HT-29 (cell line): Measurements from ENCODE around the gene EML6. TPM values are rescaled to one million over a fixed set of nuclear protein-coding genes. Genes with fewer than 3 reads are reported as not detected.
A peak's percentile ranks its signal among the peaks of the same experiment; 100 is the strongest.

Experiments used
- DNase-seq: peaks from one replicate; pipeline ENCODE4 v3.0.0-alpha.2; 2015; ENCODE audit warnings: low spot score
- total RNA-seq: library from RNA; depleted of rRNA; stranded (reverse); fragments of >200 nt; shearing (Covaris generic); gene quantifications from 2 replicates; pipeline ENCODE4 v1.2.3, GENCODE V29; 2014

The EML6 gene
- total RNA-seq, 1 experiment from 2014 or later, result 3.0 TPM

DNA sequence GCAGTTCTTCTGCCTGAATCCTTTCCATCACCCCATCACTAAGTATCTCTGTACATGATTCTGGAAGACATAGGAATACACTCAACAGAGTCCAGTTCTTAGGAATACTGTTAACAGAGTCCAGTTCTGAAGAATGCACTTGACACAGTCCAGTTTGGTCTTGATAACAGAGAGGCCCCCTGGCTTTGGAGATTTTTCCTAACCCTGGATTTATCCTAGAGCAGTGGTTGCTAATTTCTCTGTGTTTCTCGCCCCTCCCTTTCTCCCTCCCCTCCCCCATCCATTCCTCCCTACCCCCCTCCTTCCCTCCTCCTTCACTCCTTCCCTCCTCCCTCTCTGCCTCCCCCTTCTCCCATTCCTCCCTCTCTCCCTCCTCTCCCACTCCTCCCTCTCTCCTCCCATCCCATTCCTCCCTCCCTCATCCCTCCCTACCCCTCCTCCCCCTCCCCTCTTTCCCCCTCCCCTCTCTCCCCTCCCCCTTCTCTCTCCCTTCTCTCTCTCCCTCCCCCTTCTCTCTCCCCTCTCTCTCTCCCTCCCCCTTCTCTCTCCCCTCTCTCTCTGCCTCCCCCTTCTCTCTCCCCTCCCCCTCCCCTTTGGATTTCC lies 221.4 kb downstream of the EML6 start:
- DNase-seq, result no peak

DNA sequence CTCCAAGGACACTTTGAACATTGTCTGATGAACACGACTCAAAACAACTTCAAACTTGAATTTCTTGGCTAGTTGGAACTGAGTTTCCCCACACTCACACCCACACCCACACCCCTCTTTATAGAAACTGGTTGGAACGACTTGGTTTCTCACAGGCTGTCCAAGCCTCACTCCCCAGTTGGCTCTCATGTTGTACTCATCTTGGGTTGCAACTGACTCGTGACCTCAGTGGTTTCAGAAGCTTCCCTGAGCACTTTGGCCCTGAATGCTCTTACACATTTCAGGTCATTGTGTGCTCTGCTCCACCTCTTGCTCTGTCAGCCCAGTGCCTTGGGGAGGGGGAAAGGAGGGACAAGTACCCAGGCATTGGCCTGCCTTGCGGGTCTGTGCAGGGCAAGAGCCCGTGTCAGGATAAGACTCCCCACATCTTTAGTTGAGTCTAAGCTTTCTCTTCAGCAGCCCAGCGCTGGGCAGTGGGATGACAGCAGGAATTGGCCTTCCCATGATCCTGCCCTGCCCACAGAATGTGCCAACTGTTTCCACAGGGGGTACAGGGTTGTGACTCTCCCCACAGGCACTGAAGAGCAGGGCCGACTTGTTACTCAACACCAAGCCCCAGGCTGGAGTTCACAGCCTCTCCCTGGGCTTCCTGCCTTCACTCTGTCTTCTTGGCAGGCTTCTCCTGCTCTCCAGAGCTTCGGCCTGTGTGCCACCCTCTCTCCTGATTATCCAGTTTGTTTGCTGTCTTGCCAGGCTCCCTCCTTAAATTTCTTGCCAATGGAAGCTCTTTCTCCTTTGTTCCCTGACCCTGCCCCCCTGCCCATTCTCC lies 222.1 kb downstream of the EML6 start:
- no peak for DNase-seq

DNA sequence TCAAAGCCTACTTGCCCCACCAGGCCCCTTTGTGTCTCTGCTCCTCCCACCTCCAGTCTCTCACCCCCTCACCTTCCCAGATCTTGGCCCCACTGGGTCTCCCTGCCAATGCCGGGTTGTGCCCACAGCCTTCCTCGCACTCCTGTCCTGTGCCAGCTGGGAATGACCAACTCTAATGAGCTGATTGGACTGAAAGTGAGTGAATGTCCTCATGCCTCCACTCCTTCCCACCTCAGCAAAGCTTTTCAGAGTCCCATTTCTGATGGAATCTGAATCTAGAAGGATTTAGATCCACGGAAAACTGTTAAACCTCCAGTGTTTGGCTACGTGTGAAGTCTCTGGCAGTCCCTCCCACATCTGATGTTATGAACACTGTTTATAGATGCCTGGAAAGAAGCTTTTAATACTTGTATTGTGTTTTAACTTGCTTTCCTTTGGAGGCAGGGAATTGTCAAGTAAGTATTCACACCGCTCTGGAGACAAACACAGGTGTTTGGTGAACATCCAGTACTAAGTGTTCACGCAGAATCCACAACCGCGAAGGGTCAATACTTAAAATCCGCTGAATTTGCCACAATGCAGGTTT lies 222.9 kb downstream of the EML6 start:
- DNase-seq, result no peak

DNA sequence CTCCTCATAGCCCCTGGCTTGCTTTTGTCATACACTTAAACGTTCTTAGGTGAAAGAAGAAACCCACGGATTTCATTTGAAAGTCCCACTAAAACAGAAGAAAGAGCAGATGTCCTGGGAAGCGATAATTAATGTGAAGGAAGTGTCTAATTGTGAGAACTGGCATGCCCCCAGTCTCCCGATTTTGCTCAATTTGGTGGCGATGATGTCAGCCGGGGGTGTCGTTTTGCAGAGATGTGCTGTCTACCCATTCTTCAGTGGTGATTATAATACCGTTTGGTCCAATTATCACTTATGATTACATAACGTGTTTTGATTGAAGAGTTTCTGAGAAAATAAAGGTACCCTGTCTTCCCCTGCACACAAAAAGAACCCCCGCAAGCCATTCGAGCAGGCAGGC lies 223.7 kb downstream of the EML6 start:
- DNase-seq, result no peak

DNA sequence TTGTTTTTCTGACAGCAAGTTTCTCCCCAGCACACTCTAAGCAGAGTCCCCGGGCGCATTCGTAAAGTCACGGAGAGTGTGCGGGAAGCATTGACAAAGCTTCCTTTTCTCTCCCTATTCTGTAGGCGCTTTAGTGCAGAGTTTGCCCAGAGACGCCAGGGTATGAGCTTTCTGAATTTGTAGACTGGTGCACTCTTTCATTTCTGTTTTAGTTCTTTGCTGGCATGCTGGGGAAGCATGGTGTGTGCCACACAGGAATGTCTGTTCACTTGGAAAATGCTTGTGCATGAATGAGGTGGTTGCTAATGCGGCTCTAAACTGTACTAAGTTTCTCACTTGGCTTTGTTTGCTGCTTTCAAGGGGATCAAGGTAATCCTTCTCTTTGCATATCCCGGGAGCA lies 224.2 kb downstream of the EML6 start:
- DNase-seq, result no peak

DNA sequence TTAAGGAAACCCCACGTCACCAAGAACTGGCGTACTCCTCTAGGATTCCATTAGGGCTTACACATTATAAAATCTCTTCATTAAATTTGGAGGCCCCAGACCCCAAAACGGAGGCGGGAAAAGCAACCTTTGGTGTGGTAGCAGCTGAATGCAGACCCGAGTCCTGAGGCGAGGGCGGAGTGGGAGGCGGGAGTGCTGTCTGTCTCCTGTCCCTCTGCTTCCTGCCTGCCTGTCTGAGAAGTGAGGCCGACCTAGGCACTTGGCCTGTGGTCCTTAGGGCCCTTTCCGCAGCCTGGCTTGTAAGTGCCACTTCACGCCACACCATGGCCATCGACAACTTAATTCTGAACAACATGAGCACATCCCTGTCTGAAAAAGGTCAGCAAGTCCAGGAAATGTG lies 224.7 kb downstream of the EML6 start:
- DNase-seq, result no peak

DNA sequence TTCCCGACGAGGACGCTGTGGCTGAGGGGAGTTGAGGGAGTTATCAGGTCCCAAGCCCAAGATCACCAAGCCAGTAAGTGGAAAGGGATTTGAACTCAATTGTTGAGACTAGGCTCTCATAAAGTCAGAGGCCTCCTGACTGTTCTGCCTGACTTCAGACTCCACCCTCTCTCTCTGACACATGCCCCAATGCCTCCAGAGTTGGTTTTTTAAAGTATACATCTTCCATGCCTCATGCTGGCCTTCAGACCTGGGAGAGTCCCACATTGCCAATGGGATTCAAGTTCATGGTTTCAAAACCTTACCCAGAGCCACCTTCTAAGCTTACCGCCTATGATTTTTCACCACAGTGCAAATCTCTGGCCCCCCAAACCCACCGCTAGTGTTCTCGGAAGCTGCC lies 226.0 kb downstream of the EML6 start:
- no peak for DNase-seq

DNA sequence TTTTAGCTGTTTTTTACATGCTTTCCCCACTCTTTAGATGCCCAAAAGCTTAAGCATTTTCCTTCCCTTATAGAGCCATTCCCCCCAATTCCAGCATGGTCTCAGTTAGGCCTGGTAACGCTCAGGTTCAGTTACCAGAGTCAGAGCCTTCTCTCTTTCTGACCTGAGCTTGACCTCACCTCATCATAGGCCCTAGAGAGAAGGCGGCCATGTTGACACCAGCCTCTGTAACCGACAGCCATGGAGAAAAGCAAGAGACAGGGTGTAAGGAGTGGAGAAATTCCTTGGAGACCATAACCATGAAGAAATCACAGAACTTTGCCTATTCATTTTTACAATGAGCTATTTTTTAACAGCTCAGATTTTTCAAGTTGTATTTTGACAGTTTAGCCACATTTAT lies 227.3 kb downstream of the EML6 start:
- no peak for DNase-seq

DNA sequence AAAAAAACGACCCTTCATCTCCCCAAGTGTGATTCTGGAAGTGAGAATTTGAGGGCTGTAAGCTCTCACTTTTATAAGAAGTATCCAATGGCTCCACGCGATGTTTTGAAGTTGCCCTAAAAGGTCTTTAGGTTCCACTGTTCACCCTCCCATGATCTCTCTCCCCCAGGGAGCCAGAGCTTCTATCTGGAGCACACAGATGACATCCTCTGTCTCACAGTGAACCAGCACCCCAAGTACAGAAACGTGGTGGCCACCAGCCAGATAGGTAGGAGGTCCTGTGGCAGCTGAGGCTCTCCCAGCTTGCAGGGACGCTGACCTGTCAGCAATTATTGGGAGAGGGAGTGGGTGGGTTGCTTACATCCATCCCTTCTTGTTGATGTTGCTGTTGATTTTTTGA lies 229.0 kb downstream of the EML6 start:
- DNase-seq, result no peak

DNA sequence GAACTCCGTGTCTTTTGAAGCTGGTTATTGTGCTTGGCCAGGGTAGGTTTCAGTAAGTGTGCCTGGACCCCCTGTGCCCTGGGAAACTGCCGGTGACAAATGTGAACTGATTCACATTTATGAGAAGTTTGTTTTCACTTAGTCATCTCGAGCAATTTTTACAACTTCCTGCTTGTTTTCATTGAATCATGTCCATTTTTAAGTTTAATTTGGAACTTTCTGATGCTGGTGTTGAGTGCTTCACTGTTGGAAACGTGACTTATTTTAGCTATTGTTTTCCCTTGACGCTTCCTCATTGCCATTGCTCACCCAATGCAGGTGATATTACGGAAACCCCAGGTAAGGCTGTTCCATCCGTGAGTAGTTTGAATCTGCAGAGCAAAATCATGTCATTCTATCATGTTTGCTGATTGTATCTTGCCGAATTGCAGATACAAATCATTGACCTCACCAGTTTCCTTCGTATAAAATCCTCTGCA lies 229.6 kb downstream of the EML6 start:
- peak; percentile 73 for DNase-seq

DNA sequence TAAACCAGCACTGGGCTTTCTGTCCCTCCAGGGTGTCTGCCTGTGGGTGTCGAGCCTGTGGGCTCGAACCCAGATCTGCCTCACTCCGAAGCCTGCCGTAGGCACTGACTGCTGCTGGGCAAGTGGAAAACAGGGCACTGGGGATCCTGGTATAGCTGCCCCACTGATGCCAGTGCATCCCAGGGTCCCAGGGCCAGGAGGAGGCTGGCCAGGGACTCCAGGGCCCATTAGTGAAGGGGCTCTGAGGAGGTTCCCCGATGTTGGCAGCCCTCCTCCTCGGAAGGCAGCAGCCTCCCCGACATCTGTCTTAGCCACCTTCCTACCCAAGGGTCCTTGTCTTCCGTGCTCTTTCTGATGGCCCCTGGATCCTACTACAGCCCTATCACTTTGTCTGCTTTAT lies 230.7 kb downstream of the EML6 start:
- DNase-seq, result no peak

DNA sequence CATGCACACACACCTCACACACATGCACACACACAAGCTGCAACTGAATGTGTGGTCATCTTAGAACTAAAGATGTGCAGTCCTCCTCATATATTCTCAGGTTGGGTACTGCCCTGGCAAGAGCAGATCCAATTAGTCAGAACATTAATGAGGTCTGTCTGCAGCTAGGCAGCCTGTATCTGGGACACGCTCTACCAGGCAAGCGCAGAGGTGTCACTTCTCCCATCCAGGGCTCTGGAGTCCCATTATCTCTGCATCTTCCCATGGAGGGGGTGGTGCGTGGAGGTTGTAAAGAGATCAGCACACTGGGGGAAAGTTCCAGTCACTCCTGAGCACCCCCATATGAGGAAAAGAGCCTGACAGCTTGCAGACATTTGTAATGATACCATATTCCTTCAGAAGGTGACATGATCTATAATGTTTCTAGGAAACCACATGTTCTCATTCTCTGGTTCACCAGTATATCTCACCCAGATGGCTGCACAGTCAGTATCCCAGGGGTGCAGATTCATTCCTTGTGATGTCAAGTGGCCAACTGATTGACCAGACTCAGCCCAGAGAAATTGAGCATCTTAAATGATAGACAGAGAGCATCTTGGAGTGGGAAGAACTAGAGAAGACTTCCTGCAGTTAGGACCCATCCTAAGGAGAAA lies 231.4 kb downstream of the EML6 start:
- no peak for DNase-seq

DNA sequence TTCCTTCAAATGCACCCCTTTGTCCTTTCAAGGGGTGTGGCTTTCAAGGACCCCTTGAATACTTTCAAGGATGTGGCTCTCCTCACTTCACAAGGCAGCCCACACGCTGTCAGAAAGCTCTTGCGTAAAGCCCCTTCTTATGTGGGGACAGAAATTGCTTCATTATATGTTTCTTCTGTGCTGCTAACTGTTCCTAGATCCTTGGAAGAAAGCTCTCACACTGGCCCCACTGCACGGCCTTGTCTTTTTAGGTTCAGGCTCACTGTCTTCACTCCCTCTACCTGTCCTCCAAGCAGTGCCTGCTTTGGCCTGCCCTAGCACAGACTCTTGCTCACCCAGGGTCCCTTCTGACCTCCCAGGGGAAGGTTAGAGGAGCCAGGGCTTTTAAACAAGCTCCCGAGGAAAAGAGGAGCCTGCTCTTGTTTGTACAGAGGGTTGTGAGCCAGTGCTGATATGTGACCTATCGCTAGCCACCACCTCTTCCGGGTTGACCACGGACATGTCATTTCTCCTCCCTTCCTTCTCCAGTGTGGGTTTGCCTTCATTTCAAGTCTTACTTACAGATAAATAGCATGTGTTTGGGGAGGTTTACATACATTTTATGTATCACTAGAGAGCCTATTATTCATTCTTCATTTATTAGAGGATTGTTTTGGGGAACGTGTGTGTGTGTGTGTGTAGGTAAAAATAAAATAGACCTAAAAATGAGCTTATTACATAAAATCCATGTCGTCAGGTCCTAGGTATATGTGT lies 232.1 kb downstream of the EML6 start:
- no peak for DNase-seq

DNA sequence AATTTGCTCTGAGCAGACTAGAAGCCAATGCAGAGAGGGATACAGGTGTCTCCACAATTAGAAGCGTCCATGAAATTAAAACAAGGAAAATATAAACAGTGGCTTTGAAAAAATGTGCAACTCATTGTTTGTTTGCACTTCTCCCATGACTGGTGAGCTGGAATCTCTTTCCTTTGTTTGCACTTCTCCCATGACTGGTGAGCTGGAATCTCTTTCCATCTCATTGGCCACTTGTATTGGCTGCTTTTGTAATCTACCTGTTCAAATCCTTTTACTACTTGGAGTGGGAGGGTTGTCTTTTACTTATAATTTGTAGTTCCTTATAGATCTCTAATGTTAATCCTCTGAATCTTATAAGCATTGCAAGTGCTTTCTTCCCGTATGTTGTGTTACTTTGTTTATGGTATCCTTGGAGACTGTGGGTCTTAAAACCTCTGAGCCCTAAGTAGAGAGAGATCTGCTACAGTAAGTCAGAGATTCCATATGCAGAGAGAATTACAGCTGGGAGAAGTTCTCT lies 232.7 kb downstream of the EML6 start:
- DNase-seq, result peak; percentile 79

DNA sequence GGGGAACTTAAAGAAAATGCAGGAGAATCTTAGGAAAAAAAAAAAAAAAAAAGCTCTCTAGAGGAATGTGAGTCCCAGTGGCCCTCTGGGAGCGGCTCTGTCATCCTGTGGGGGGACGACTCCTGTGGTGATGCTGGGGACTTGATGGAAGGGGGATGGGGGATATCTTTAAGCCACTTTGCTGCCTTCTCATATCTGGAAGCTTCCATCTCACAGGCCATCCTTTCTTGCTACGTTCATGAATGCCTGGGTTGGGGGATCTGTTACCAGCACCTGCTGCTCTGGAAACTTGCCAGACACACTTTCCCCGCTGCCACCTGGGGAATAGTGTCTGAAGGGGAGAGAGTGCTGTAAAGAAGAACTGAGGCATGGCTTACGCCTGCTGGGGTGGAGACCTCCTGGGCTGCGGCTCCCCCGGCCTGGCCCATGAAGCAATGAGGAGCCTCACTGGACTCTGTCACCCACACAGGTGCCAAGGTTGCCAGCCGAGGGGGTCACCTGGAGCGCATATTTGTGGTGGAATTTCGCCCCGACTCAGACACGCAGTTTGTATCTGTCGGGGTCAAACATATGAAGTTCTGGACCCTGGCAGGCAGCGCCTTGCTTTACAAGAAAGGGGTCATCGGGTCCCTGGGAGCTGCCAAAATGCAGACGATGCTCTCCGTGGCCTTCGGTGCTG lies 234.0 kb downstream of the EML6 start:
- no peak for DNase-seq

DNA sequence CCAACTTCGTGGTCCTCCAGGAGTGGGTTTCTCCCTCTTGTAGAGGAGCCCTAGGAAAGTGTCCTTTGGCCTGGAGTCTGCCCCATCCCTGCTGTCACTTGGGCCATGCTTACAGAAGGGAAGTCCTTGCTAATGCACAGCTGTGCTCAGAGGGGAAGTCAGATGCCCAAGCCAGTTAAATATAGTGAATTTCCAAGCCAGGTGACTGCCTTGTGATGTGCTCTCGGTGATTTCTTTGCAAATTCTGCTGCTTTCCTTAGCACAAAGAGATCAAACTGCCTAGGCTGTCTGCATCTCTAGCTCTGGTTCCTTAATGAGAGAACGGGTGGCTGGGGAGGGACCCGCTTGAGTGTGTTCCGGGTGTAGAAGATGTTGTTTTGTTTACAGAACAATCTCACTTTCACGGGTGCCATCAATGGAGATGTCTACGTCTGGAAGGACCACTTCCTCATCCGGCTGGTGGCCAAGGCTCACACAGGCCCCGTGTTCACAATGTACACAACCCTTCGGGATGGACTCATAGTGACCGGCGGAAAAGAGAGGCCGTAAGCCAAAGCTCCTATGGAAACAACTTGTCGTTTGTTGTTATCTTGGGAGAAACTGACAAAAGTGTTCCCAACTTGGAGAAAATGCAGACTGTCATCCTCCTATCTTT lies 235.4 kb downstream of the EML6 start:
- no peak for DNase-seq

DNA sequence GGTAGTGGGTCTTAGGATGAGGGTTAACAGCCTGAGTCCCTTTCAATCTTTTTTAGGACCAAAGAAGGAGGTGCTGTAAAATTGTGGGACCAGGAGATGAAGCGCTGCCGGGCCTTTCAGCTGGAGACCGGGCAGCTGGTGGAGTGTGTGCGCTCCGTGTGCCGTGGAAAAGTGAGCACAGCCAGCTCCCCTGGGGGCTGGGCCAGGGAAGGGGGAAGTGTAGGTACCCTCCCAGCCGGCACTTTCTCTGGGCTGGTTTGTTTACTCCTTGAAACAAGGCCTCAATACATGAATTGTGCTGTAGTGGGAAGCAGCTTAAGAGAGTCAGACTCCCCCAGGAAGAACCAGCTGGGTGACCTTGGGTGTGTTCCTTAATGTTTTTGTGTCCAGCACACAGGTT lies 236.7 kb downstream of the EML6 start:
- DNase-seq, result no peak

DNA sequence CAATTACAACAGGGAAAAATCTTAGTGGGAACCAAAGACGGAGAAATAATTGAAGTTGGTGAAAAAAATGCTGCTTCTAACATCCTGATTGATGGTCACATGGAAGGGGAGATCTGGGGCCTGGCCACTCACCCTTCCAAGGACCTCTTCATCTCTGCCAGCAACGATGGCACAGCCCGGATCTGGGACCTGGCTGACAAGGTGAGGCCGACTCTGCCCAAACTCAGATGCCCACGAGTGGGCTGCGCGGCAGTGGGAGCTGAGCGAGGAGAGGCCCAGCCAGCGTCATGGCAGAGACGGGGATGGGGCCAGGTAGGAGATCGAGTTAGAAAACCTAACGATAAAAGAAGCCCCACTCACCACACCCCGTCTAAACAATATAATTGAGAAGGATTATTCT lies 239.0 kb downstream of the EML6 start:
- no peak for DNase-seq

DNA sequence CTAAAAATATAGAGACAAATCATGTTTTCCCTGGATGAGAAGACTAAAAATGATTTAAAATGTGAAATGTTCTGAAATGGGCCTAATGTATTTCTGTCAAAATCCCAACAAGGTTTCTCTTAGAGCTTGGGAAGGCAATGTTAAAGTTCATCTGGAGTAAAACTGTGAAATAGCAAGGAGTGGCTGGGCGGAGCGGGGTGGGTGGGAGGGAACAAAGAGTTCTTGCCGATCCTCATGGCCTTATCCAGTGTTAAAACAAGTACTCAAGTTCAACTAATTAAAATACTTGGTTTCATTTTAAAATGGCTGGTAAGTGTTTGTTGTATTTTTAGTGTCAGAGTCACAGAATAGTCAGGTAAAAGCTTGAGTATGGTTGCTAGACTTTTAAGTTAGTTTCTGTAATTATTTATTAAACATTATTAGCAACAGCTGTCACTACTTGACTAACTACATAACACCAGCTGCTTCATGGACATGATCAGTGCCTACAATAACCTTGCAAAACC lies 239.5 kb downstream of the EML6 start:
- DNase-seq, result peak; percentile 56

DNA sequence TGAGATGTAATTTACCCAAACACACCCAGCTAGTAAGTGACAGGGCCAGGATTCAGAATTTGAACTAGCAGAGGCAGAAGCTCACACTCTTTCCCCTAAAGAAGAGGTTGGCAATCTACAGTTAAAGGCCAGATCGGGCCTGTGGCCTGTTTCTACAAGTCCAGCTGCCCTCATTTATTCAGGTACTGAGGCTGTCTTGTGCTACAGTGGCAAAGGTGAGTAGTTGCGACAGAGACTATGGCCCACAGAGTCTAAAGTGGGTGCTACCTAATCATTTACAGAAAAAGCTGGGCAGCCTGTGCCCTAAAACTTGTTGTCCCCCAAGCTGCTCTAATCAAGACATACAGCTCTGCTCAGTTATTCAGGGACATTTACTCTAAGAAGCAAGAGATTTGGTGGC lies 240.0 kb downstream of the EML6 start:
- DNase-seq, result peak; percentile 41
